NCI-H1694 treated with DMSO at 0.1 percent for 48 hours (cell line): Measurements from ENCODE around the gene GALNT10.
A peak's percentile ranks its signal among the peaks of the same experiment; 100 is the strongest.

Experiments used
- DNase-seq: peaks from one replicate; lab custom pipeline; 2025; lab: John Stamatoyannopoulos, UW

Gene GALNT10

GRCh38 chr5:154267516-154267915, 77.0 kb downstream of the GALNT10 start:
- no peak for DNase-seq

- DNase-seq, result no peak
Observed at GRCh38 chr5:154268073-154268472, 77.5 kb downstream of the GALNT10 start.

GRCh38 chr5:154269414-154269813, 78.9 kb downstream of the GALNT10 start:
- no peak for DNase-seq

- DNase-seq, result no peak
Observed at GRCh38 chr5:154271466-154271865, 80.9 kb downstream of the GALNT10 start.

GRCh38 chr5:154271936-154272514, 81.5 kb downstream of the GALNT10 start:
- DNase-seq, result no peak

GRCh38 chr5:154273028-154273617, 82.6 kb downstream of the GALNT10 start:
- no peak for DNase-seq

GRCh38 chr5:154273963-154274827, 83.7 kb downstream of the GALNT10 start:
- no peak for DNase-seq

GRCh38 chr5:154274828-154275185, 84.3 kb downstream of the GALNT10 start:
- DNase-seq, result peak; percentile 46

- DNase-seq, result no peak
Observed at GRCh38 chr5:154275566-154275965, 85.0 kb downstream of the GALNT10 start.

GRCh38 chr5:154276261-154276972, 85.9 kb downstream of the GALNT10 start:
- no peak for DNase-seq

GRCh38 chr5:154276973-154277331, 86.4 kb downstream of the GALNT10 start:
- DNase-seq, result no peak

- no peak for DNase-seq
Observed at GRCh38 chr5:154277499-154277898, 87.0 kb downstream of the GALNT10 start.

- no peak for DNase-seq
Observed at GRCh38 chr5:154278186-154278585, 87.7 kb downstream of the GALNT10 start.

- DNase-seq, result no peak
Observed at GRCh38 chr5:154278908-154279307, 88.4 kb downstream of the GALNT10 start.

GRCh38 chr5:154284433-154284832, 93.9 kb downstream of the GALNT10 start:
- no peak for DNase-seq

GRCh38 chr5:154285661-154286408, 95.3 kb downstream of the GALNT10 start:
- DNase-seq, result no peak

- DNase-seq, result no peak
Observed at GRCh38 chr5:154286557-154286956, 96.0 kb downstream of the GALNT10 start.

GRCh38 chr5:154287136-154287535, 96.6 kb downstream of the GALNT10 start:
- DNase-seq, result no peak

GRCh38 chr5:154288145-154288544, 97.6 kb downstream of the GALNT10 start:
- no peak for DNase-seq

GRCh38 chr5:154291917-154292316, 101.4 kb downstream of the GALNT10 start:
- no peak for DNase-seq

GRCh38 chr5:154293219-154293618, 102.7 kb downstream of the GALNT10 start:
- DNase-seq, result no peak

GRCh38 chr5:154295551-154295950, 105.0 kb downstream of the GALNT10 start:
- no peak for DNase-seq
